Right lobe of liver (tissue), 6 donors: ENCODE results near the gene MCEMP1. TPM values are rescaled to one million over a fixed set of nuclear protein-coding genes. Genes with fewer than 3 reads are reported as not detected.

Experiments used
- ATAC-seq, 4 donors: fragments of 200-7000 bp; cut with Tn5 transposase; one replicate each; pipeline ENCODE4 v1.9.1; 2020; ENCODE audit warnings: mild to moderate bottlenecking in 4 of 4, moderate library complexity in 4 of 4
- DNase-seq, 3 donors: peaks; one replicate each; pipeline ENCODE4 v3.0.0-alpha.2; 2020
- H3K27ac ChIP-seq, 3 donors: fragments of 200-600 bp; one replicate each; pipeline ENCODE4 v1.8.0; 2022
- H3K27me3 ChIP-seq, 2 donors: fragments of 200-600 bp; one replicate each; pipeline ENCODE4 v1.8.0; 2022
- H3K36me3 ChIP-seq, 4 donors: fragments of 200-600 bp; sonication (generic) in 1 of 4; one replicate each; pipeline versions ENCODE4 v1.5.1 to v1.8.0; 2017 to 2022; ENCODE audit warnings: control low read depth in 1 of 4
- H3K4me1 ChIP-seq, 4 donors: fragments of 200-600 bp; sonication (generic) in 1 of 4; one replicate each; pipeline versions ENCODE4 v1.5.1 to v1.8.0; 2017 to 2022; ENCODE audit warnings: control low read depth in 1 of 4
- H3K4me3 ChIP-seq, 3 donors: fragments of 200-600 bp; one replicate each; pipeline ENCODE4 v1.8.0; 2022
- H3K9me3 ChIP-seq, 4 donors: fragments of 200-600 bp; sonication (generic) in 1 of 4; one replicate each; pipeline versions ENCODE4 v1.5.1 to v1.8.0; 2017 to 2022; ENCODE audit warnings: control low read depth in 1 of 4
- CTCF ChIP-seq, 4 donors: fragments of 200-600 bp in 3 of 4; fragments of 450-650 bp in 1 of 4; IDR thresholded peaks; one replicate each; pipeline versions ENCODE4 v1.5.1 to v1.8.0; 2016 to 2022; ENCODE audit warnings: antibody characterized with exemption in 4 of 4, mild to moderate bottlenecking in 2 of 4
- POLR2A ChIP-seq: fragments of 450-650 bp; IDR thresholded peaks from one replicate; pipeline ENCODE4 v1.6.1; 2017; ENCODE audit warnings: antibody characterized with exemption, mild to moderate bottlenecking
- WGBS: methylation state at CpG from one replicate; pipeline ENCODE4 v1.1.6; 2018; ENCODE audit warnings: low coverage, low lambda C conversion rate; ENCODE audit not compliant: insufficient coverage; ENCODE audit errors: missing lambda C conversion rate; 5-methylcytosine and 5-hydroxymethylcytosine counted together
- intact Hi-C, 2 donors: fragments of 100-400 bp; cut with DNase I; formaldehyde crosslinking; loops; one replicate each; pipeline versions ENCODE4 v1.11.2 to v1.14.1; 2022
- total RNA-seq, 6 experiments: library from RNA; depleted of rRNA in 2 of 6; stranded (reverse); fragments of >200 nt in 2 of 6; fragmentation: NEBNext Ultra II Directional in 3 of 6; extraction: Animal tissue kit (Norgen Biotek cat#: 25700) in 3 of 6; gene quantifications; one replicate each; pipeline versions ENCODE4 v1.1.0 to v1.2.4, GENCODE V29; 2016 to 2023
- donor health status: DM: no; HTN: yes; CAD: no.
- donor health status: DM: no; HTN: no; CAD: no.
- donor health status: DM: no; HTN: no; CAD: no.
- donor health status: DM: no; HTN: yes; CAD: no.
- donor health status: DM: no; HTN: yes; CAD: no.

The MCEMP1 gene
- total RNA-seq, 6 experiments from 2014 or later: 0.11 to 0.86 (median 0.34) TPM

- intact Hi-C loops: no loop called here
- no peak overlapping the region for H3K27ac ChIP-seq
- no peaks in the 10 kb centered on the region for H3K4me1 ChIP-seq
- H3K9me3 ChIP-seq: no peaks in the 10 kb centered on the region
- WGBS: 41% methylated on average over 7 of the region's 9 CpGs
- no peaks in the 10 kb centered on the region for H3K36me3 ChIP-seq
- H3K27me3 ChIP-seq: no peaks in the 10 kb centered on the region
- TF ChIP-seq CTCF (IDR thresholded peaks at IDR 0.05) (no peak), POLR2A (no peak)
- ATAC-seq: peak in 1 of 4 donors; percentile 38
- no peak overlapping the region for H3K4me3 ChIP-seq
- DNase-seq: no peak
Observed at GRCh38 chr19:7658219-7658686, 18.6 kb upstream of the MCEMP1 start.

GRCh38 chr19:7661744-7662538, 14.9 kb upstream of the MCEMP1 start:
- intact Hi-C loops: no loop called here
- H3K27ac ChIP-seq: no peak overlapping the region
- no peak for ATAC-seq
- no peaks in the 10 kb centered on the region for H3K27me3 ChIP-seq
- no peak for TF ChIP-seq CTCF (IDR thresholded peaks at IDR 0.05)
- no peak for TF ChIP-seq POLR2A
- H3K4me3 ChIP-seq: no peak overlapping the region
- DNase-seq: no peak
- 65% methylated on average over 4 of the region's 8 CpGs for WGBS
- no peaks in the 10 kb centered on the region for H3K4me1 ChIP-seq
- no peaks in the 10 kb centered on the region for H3K9me3 ChIP-seq
- no peaks in the 10 kb centered on the region for H3K36me3 ChIP-seq

- Histone ChIP-seq H3K36me3 (no peaks in the 10 kb centered on the region), H3K27me3 (no peaks in the 10 kb centered on the region), H3K27ac (no peak overlapping the region), H3K4me1 (no peaks in the 10 kb centered on the region), H3K4me3 (no peak overlapping the region), H3K9me3 (no peaks in the 10 kb centered on the region)
- ATAC-seq (no peak), DNase-seq (no peak)
- intact Hi-C loops: no loop called here
- TF ChIP-seq CTCF (IDR thresholded peaks at IDR 0.05) (no peak), POLR2A (no peak)
- WGBS: 74% methylated on average over 10 of the region's 14 CpGs
Observed at GRCh38 chr19:7662657-7663056, 14.2 kb upstream of the MCEMP1 start.

- H3K4me1 ChIP-seq: no peaks in the 10 kb centered on the region
- TF ChIP-seq POLR2A (no peak), CTCF (IDR thresholded peaks at IDR 0.05) (no peak)
- H3K27me3 ChIP-seq: no peaks in the 10 kb centered on the region
- H3K4me3 ChIP-seq: no peak overlapping the region
- ATAC-seq (no peak), DNase-seq (no peak)
- intact Hi-C loops: no loop called here
- H3K27ac ChIP-seq: no peak overlapping the region
- H3K9me3 ChIP-seq: no peaks in the 10 kb centered on the region
- WGBS: 79% methylated on average over 7 of the region's 7 CpGs
- no peaks in the 10 kb centered on the region for H3K36me3 ChIP-seq
Observed at GRCh38 chr19:7663706-7664105, 13.2 kb upstream of the MCEMP1 start.
